HCT116 (cell line): ENCODE results near the gene DGCR8. TPM values are rescaled to one million over a fixed set of nuclear protein-coding genes. Genes with fewer than 3 reads are reported as not detected.

Source experiments
- ATAC-seq: fragments of 200-7000 bp; cut with Tn5 transposase; 2 replicates; pipeline ENCODE4 v1.9.1; 2020; ENCODE audit warnings: mild to moderate bottlenecking, moderate library complexity
- BruUV-seq: library from RNA; stranded (reverse); fragments of 400-500 nt; replicated peaks from 2 replicates; lab custom pipeline; 2021; lab: Mats Ljungman, UMichigan
- CTCF ChIA-PET: fragments of 300-600 bp; sonication (Branson Sonifier 250); formaldehyde crosslinking; loops from one replicate; lab custom pipeline; 2021; ENCODE audit warnings: antibody characterized with exemption; lab: Charles Lee
- POLR2A ChIA-PET: fragments of 300-600, 350-600 bp; sonication (Branson Sonifier 250); formaldehyde crosslinking; loops from one replicate; lab custom pipeline; 2021; ENCODE audit warnings: antibody characterized with exemption; lab: Charles Lee
- RAD21 ChIA-PET, 2 experiments: fragments of 300-600 bp; sonication (Branson Sonifier 250); formaldehyde crosslinking; loops; one replicate each; lab custom pipeline; 2023; ENCODE audit warnings: low total read pairs in 2 of 2; ENCODE audit not compliant: uncharacterized antibody in 2 of 2, unreplicated experiment in 2 of 2, low non-redundant PET in 1 of 2; lab: Charles Lee
- DNase-seq: peaks from one replicate; pipeline ENCODE4 v3.0.0-alpha.2; 2010; ENCODE audit warnings: low read depth, low spot score
- H2AFZ ChIP-seq: fragments of 200-600 bp; shearing (Covaris generic), sonication (generic); 2 replicates; pipeline ENCODE4 v1.6.1; 2017; ENCODE audit warnings: low read depth, mixed run types, mixed read lengths, antibody characterized with exemption, low read length; ENCODE audit not compliant: poor library complexity, severe bottlenecking
- H3K27ac ChIP-seq: 2 replicates; pipeline ENCODE4 v1.5.1; 2012; ENCODE audit warnings: low read depth, low read length
- H3K27me3 ChIP-seq: fragments of 200-600 bp; sonication (generic); 2 replicates; pipeline ENCODE4 v1.6.1; 2016; ENCODE audit warnings: mixed run types, low read length, mixed read lengths; ENCODE audit not compliant: insufficient read depth
- H3K36me3 ChIP-seq, 2 experiments: fragments of 200-500 bp in 1 of 2; fragments of 200-600 bp in 1 of 2; sonication (Bioruptor generic) in 1 of 2; sonication (generic) in 1 of 2; 2 replicates each; pipeline versions ENCODE4 v1.5.1 to v1.6.1; 2014 to 2016; ENCODE audit warnings: low read length in 2 of 2, inconsistent platforms in 1 of 2, mixed read lengths in 1 of 2, mixed run types in 1 of 2; ENCODE audit not compliant: insufficient read depth in 2 of 2, control insufficient read depth in 1 of 2
- H3K4me1 ChIP-seq, 2 experiments: fragments of 200-600 bp in 1 of 2; sonication (generic) in 1 of 2; 2 replicates each; pipeline versions ENCODE4 v1.5.1 to v1.6.1; 2012 to 2017; ENCODE audit warnings: low read length in 2 of 2, inconsistent platforms in 1 of 2, mild to moderate bottlenecking in 1 of 2, mixed read lengths in 1 of 2, mixed run types in 1 of 2, moderate library complexity in 1 of 2; ENCODE audit not compliant: insufficient read depth in 2 of 2, control insufficient read depth in 1 of 2
- H3K4me2 ChIP-seq: fragments of 200-600 bp; sonication (generic); 2 replicates; pipeline ENCODE4 v1.6.1; 2017; ENCODE audit warnings: mixed run types, low read length, mixed read lengths
- H3K4me3 ChIP-seq, 2 experiments: fragments of 200-600 bp in 1 of 2; sonication (generic) in 1 of 2; replicated peaks in 1 of 2; 2 replicates each; pipeline ENCODE4 v1.5.1; 2011 to 2016; ENCODE audit warnings: low read length in 2 of 2, control low read depth in 1 of 2, low read depth in 1 of 2, mild to moderate bottlenecking in 1 of 2, mixed read lengths in 1 of 2, mixed run types in 1 of 2
- H3K79me2 ChIP-seq: fragments of 200-600 bp; sonication (generic); 2 replicates; pipeline ENCODE4 v1.6.1; 2017; ENCODE audit warnings: mild to moderate bottlenecking, mixed run types, low read length, moderate library complexity, mixed read lengths; ENCODE audit not compliant: insufficient read depth
- H3K9ac ChIP-seq: fragments of 200-600 bp; sonication (generic); 2 replicates; pipeline ENCODE4 v1.6.1; 2016; ENCODE audit warnings: low read length, mixed read lengths
- H3K9me2 ChIP-seq: fragments of 200-600 bp; sonication (generic), shearing (Covaris generic); 2 replicates; pipeline ENCODE4 v1.6.1; 2017; ENCODE audit warnings: mixed run types, mild to moderate bottlenecking, moderate library complexity; ENCODE audit not compliant: insufficient read depth
- H3K9me3 ChIP-seq, 2 experiments: fragments of 200-500 bp in 1 of 2; fragments of 200-600 bp in 1 of 2; sonication (Bioruptor generic) in 1 of 2; sonication (generic) in 1 of 2; 2 replicates each; pipeline ENCODE4 v1.6.1; 2014 to 2017; ENCODE audit warnings: low read length in 2 of 2, mixed read lengths in 2 of 2, inconsistent platforms in 1 of 2, low read depth in 1 of 2, mild to moderate bottlenecking in 1 of 2, mixed run types in 1 of 2, moderate library complexity in 1 of 2; ENCODE audit not compliant: control insufficient read depth in 1 of 2, insufficient read depth in 1 of 2
- H4K20me1 ChIP-seq: fragments of 200-600 bp; sonication (generic), shearing (Covaris generic); 2 replicates; pipeline ENCODE4 v1.6.1; 2017; ENCODE audit warnings: mixed run types, mild to moderate bottlenecking, moderate library complexity; ENCODE audit not compliant: insufficient read depth
- CBX3 ChIP-seq: IDR thresholded peaks from 2 replicates; pipeline ENCODE4 v1.6.1; 2012; ENCODE audit warnings: low read depth
- CEBPB ChIP-seq: IDR thresholded peaks from 2 replicates; pipeline ENCODE4 v1.6.1; 2012; ENCODE audit warnings: low read depth
- CTCF ChIP-seq, 3 experiments: fragments of 200-600 bp in 1 of 3; sonication (generic) in 1 of 3; IDR thresholded peaks in 2 of 3; conservative IDR thresholded peaks in 1 of 3; 2 replicates each; pipeline ENCODE4 v1.5.1; 2012 to 2017; ENCODE audit warnings: low read depth in 2 of 3, low read length in 2 of 3, antibody characterized with exemption in 1 of 3, borderline replicate concordance in 1 of 3, control low read depth in 1 of 3, mild to moderate bottlenecking in 1 of 3, mixed read lengths in 1 of 3, mixed run types in 1 of 3, moderate library complexity in 1 of 3; ENCODE audit not compliant: insufficient read depth in 1 of 3
- ELF1 ChIP-seq: IDR thresholded peaks from 2 replicates; pipeline ENCODE4 v1.6.1; 2012; ENCODE audit warnings: low read depth, borderline replicate concordance
- EZH2phosphoT487 ChIP-seq: fragments of 200-600 bp; IDR thresholded peaks from 2 replicates; pipeline ENCODE4 v1.6.1; 2018; ENCODE audit warnings: antibody characterized with exemption, borderline replicate concordance
- FOSL1 ChIP-seq: IDR thresholded peaks from 2 replicates; pipeline ENCODE4 v1.6.1; 2012; ENCODE audit warnings: low read depth
- JUND ChIP-seq: IDR thresholded peaks from 2 replicates; pipeline ENCODE4 v1.6.1; 2012
- MAX ChIP-seq: IDR thresholded peaks from 2 replicates; pipeline ENCODE4 v1.6.1; 2012
- POLR2A ChIP-seq: IDR thresholded peaks from 2 replicates; pipeline ENCODE4 v1.7.0; 2011; ENCODE audit warnings: borderline replicate concordance; ENCODE audit not compliant: insufficient read depth, insufficient read length; ENCODE audit errors: extremely low read depth
- POLR2AphosphoS5 ChIP-seq: IDR thresholded peaks from 2 replicates; pipeline ENCODE4 v1.6.1; 2011; ENCODE audit warnings: mild to moderate bottlenecking, low read depth, low read length, moderate library complexity
- REST ChIP-seq: IDR thresholded peaks from 2 replicates; pipeline ENCODE4 v1.6.1; 2012; ENCODE audit warnings: low read depth
- SIN3A ChIP-seq: IDR thresholded peaks from 2 replicates; pipeline ENCODE4 v1.6.1; 2012; ENCODE audit warnings: low read depth
- SP1 ChIP-seq: IDR thresholded peaks from 2 replicates; pipeline ENCODE4 v1.6.1; 2012; ENCODE audit warnings: low read depth
- SRF ChIP-seq: IDR thresholded peaks from 2 replicates; pipeline ENCODE4 v1.6.1; 2012; ENCODE audit warnings: low read depth
- TCF7L2 ChIP-seq: IDR thresholded peaks from 2 replicates; pipeline ENCODE4 v1.7.0; 2011; ENCODE audit warnings: borderline replicate concordance, inconsistent platforms; ENCODE audit not compliant: insufficient read depth, insufficient read length; ENCODE audit errors: extremely low read depth
- ZFX ChIP-seq: fragments of 450-650 bp; IDR thresholded peaks from 2 replicates; pipeline ENCODE4 v1.6.1; 2017
- ZNF274 ChIP-seq: fragments of 200-500 bp; sonication (Bioruptor generic); IDR thresholded peaks from 2 replicates; pipeline ENCODE4 v1.6.1; 2014; ENCODE audit warnings: mild to moderate bottlenecking, low read depth, low read length, inconsistent platforms
- intact Hi-C: fragments of 100-400 bp; cut with micrococcal nuclease; formaldehyde crosslinking; loops from 2 replicates; pipeline ENCODE4 v1.10.0; 2022
- total RNA-seq: library from RNA; stranded (reverse); gene quantifications from one replicate; pipeline ENCODE4 v1.2.1, GENCODE V29; 2021; ENCODE audit not compliant: unreplicated experiment

Gene DGCR8
- total RNA-seq, 1 experiment from 2014 or later = 43.8 TPM

- TF ChIP-seq SIN3A (no peak), ZFX (no peak), POLR2AphosphoS5 (no peak), CBX3 (no peak)
Measured at GRCh38 chr22:20085651-20086050, 5.6 kb downstream of the DGCR8 start (continued).

- ChIA-PET CTCF (no interaction called here), POLR2A (no interaction called here), RAD21 (no interaction called here)
- H3K4me2 ChIP-seq = no peak overlapping the region
- ATAC-seq = no peak
- peaks cover 9 to 21% of the 10 kb centered on the region in 2 experiments; a peak in 3 of 4 replicates for H3K4me1 ChIP-seq
- H3K4me3 ChIP-seq = no peak overlapping the region
- no peak for DNase-seq
- peaks cover 97% of the 10 kb centered on the region for H3K79me2 ChIP-seq
- H3K27ac ChIP-seq = no peak overlapping the region
- intact Hi-C loops = loop anchor here (10.0 kb wide), 1 partner anchor 101 kb away; no protein-coding TSS in a partner anchor
- H3K27me3 ChIP-seq = no peaks in the 10 kb centered on the region
- TF ChIP-seq POLR2A = no peak
- no peak for TF ChIP-seq CTCF (IDR thresholded peaks at IDR 0.05 in 2 of 3, conservative IDR thresholded peaks at IDR 0.05 in 1 of 3; ENCODE audit: borderline replicate concordance in 1 of 3, insufficient read depth in 1 of 3, low read depth in 2 of 3, low read length in 2 of 3)
- no peak for TF ChIP-seq ZNF274
- no peak for TF ChIP-seq ELF1
- no peak for TF ChIP-seq TCF7L2
- no peak for TF ChIP-seq CBX3
- TF ChIP-seq REST = no peak
- TF ChIP-seq MAX = no peak
- TF ChIP-seq SP1 = no peak
- TF ChIP-seq JUND = no peak
- no peak for TF ChIP-seq SRF
- no peak for TF ChIP-seq FOSL1
- TF ChIP-seq EZH2phosphoT487 = no peak
- no peak for TF ChIP-seq CEBPB
- no peaks in the 10 kb centered on the region for H3K9me2 ChIP-seq
- no peak overlapping the region for H3K9ac ChIP-seq
- no peaks in the 10 kb centered on the region for H3K9me3 ChIP-seq
- H2AFZ ChIP-seq = no peak overlapping the region
- no TSS peak for BruUV-seq
- peaks cover 54 to 67% of the 10 kb centered on the region in 2 experiments for H3K36me3 ChIP-seq
- peaks cover 11% of the 10 kb centered on the region; the same call in 1 of the 2 replicates for H4K20me1 ChIP-seq
Measured at GRCh38 chr22:20086101-20086599, 6.1 kb downstream of the DGCR8 start.
